Neural cell (in vitro differentiated cells): Measurements from ENCODE around the gene TNS4. TPM values are rescaled to one million over a fixed set of nuclear protein-coding genes. Genes with fewer than 3 reads are reported as not detected.

Experiments used
- H2AFZ ChIP-seq: fragments of 200-600, 300-800 bp; sonication (generic), shearing (Covaris generic); 2 replicates; pipeline ENCODE4 v1.6.0; 2014; ENCODE audit warnings: low read depth, mild to moderate bottlenecking, antibody characterized with exemption, low read length, moderate library complexity
- H3F3A ChIP-seq: fragments of 200-600 bp; shearing (Covaris generic); 2 replicates; pipeline ENCODE4 v1.6.1; 2016; ENCODE audit warnings: mild to moderate bottlenecking, moderate library complexity, mixed read lengths, antibody characterized with exemption, low read length; ENCODE audit not compliant: insufficient read depth, poor library complexity, severe bottlenecking
- H3K27ac ChIP-seq: fragments of 200-600, 300-800 bp; sonication (generic), shearing (Covaris generic); 2 replicates; pipeline ENCODE4 v1.5.1; 2014; ENCODE audit warnings: mild to moderate bottlenecking, low read length, moderate library complexity
- H3K27me3 ChIP-seq: fragments of 300-800, 200-600 bp; sonication (generic), shearing (Covaris generic); 2 replicates; pipeline ENCODE4 v1.6.0; 2014; ENCODE audit warnings: mild to moderate bottlenecking, low read depth, low read length, moderate library complexity; ENCODE audit not compliant: insufficient read depth
- H3K36me3 ChIP-seq: fragments of 300-800, 200-600 bp; sonication (generic), shearing (Covaris generic); 2 replicates; pipeline ENCODE4 v1.5.1; 2014; ENCODE audit warnings: mild to moderate bottlenecking, antibody characterized with exemption, low read length, moderate library complexity; ENCODE audit not compliant: insufficient read depth
- H3K4me2 ChIP-seq: fragments of 300-800, 200-600 bp; sonication (generic), shearing (Covaris generic); 2 replicates; pipeline ENCODE4 v1.6.0; 2014; ENCODE audit warnings: mild to moderate bottlenecking, low read length
- H3K4me3 ChIP-seq: fragments of 300-800, 200-600 bp; sonication (generic), shearing (Covaris generic); 2 replicates; pipeline ENCODE4 v1.5.1; 2014; ENCODE audit warnings: mild to moderate bottlenecking, low read length, moderate library complexity
- H3K79me2 ChIP-seq: fragments of 200-600 bp; shearing (Covaris generic); replicated peaks from 2 replicates; pipeline ENCODE4 v1.6.0; 2014; ENCODE audit warnings: mild to moderate bottlenecking, low read length, moderate library complexity; ENCODE audit not compliant: insufficient read depth
- H3K9ac ChIP-seq: fragments of 300-800, 200-600 bp; sonication (generic), shearing (Covaris generic); 2 replicates; pipeline ENCODE4 v1.6.1; 2016; ENCODE audit warnings: mild to moderate bottlenecking, low read length, mixed read lengths
- H3K9me2 ChIP-seq: fragments of 200-600 bp; shearing (Covaris generic); 2 replicates; pipeline ENCODE4 v1.6.1; 2016; ENCODE audit warnings: mild to moderate bottlenecking, low read length, mixed read lengths; ENCODE audit not compliant: insufficient read depth
- H3K9me3 ChIP-seq: fragments of 200-600, 300-800 bp; sonication (generic), shearing (Covaris generic); 2 replicates; pipeline ENCODE4 v1.6.1; 2016; ENCODE audit warnings: mild to moderate bottlenecking, mixed run types, low read length, moderate library complexity, mixed read lengths
- H4K20me1 ChIP-seq: fragments of 200-600 bp; shearing (Covaris generic); 2 replicates; pipeline ENCODE4 v1.6.1; 2016; ENCODE audit warnings: mild to moderate bottlenecking, mixed run types; ENCODE audit not compliant: insufficient read depth
- EP300 ChIP-seq: fragments of 450-650 bp; conservative IDR thresholded peaks from 2 replicates; pipeline ENCODE4 v1.6.1; 2014; ENCODE audit warnings: antibody characterized with exemption, mild to moderate bottlenecking, moderate library complexity; ENCODE audit not compliant: poor library complexity, severe bottlenecking
- EZH2 ChIP-seq: fragments of 200-600, 300-800 bp; shearing (Covaris generic), sonication (generic); IDR thresholded peaks from 2 replicates; pipeline ENCODE4 v1.6.1; 2014; ENCODE audit warnings: antibody characterized with exemption, low read length, borderline replicate concordance, mild to moderate bottlenecking; ENCODE audit not compliant: insufficient read depth, poor library complexity, severe bottlenecking
- MXI1 ChIP-seq: fragments of 450-650 bp; conservative IDR thresholded peaks from 2 replicates; pipeline ENCODE4 v1.6.1; 2014; ENCODE audit warnings: antibody characterized with exemption, mild to moderate bottlenecking; ENCODE audit not compliant: poor library complexity, severe bottlenecking
- POLR2AphosphoS5 ChIP-seq: IDR thresholded peaks from 2 replicates; pipeline ENCODE4 v1.6.1; 2012
- RAD21 ChIP-seq: fragments of 450-650 bp; conservative IDR thresholded peaks from 2 replicates; pipeline ENCODE4 v1.6.1; 2014; ENCODE audit warnings: antibody characterized with exemption, mild to moderate bottlenecking, moderate library complexity
- SMC3 ChIP-seq: fragments of 450-650 bp; conservative IDR thresholded peaks from 2 replicates; pipeline ENCODE4 v1.6.1; 2014; ENCODE audit warnings: antibody characterized with exemption, mild to moderate bottlenecking, moderate library complexity; ENCODE audit not compliant: poor library complexity
- TAF1 ChIP-seq: IDR thresholded peaks from 2 replicates; pipeline ENCODE4 v1.6.1; 2012; ENCODE audit warnings: low read depth
- polyA plus RNA-seq: library from polyadenylated mRNA; depleted of rRNA; stranded (reverse); fragments of >200 nt; gene quantifications from 2 replicates; pipeline ENCODE4 v1.2.3, GENCODE V29; 2014
- TF ChIP-seq, protein P1 (sequence below): IDR thresholded peaks from 2 replicates; pipeline ENCODE4 v1.6.1; 2012; ENCODE audit warnings: borderline replicate concordance
- TF ChIP-seq, protein P2 (sequence below): fragments of 450-650 bp; IDR thresholded peaks from 2 replicates; pipeline ENCODE4 v1.5.1; 2014; ENCODE audit warnings: antibody characterized with exemption, mild to moderate bottlenecking, moderate library complexity; ENCODE audit not compliant: poor library complexity, severe bottlenecking

TNS4 gene
- polyA plus RNA-seq, 1 donor from 2014 or later = not detected

DNA sequence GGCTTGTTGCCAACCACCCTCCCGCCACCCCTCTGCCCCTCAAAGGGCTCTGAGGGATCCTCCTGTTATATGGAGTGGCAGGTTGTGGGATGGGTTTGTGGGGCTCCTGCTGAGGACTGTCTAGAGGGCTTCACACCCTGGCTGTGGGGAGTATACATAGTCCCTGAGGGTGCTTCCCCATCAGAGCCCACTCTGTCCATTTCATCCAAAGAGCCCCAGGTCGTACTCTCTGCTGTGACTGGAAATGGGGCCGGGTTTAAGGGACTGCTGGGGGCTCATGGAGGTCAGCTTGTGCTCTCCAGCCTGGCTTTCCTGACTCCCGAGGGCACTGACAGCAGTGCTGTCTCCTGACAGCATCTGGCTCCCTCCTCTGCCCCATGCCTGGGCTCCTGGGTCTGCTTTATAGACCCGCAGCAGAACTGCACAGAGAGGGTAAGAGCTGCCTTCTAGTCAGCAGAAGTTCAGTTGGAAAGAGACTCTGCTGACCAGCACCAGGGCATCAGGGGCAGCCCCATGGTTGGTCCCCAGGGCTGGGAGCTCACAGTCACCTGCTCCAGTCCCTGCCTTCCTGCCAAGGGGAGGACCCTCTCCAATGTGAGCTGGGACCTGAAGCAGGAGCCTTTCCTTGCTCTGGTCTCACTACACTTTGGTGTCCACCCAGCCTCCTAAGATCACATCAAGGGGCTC is 17.8 kb upstream of the TNS4 start:
- no peak overlapping the region for H3K4me2 ChIP-seq
- H3K79me2 ChIP-seq = no peaks in the 10 kb centered on the region
- no peaks in the 10 kb centered on the region for H3K9me3 ChIP-seq
- H3K36me3 ChIP-seq = no peaks in the 10 kb centered on the region
- TF ChIP-seq, protein P1, sequence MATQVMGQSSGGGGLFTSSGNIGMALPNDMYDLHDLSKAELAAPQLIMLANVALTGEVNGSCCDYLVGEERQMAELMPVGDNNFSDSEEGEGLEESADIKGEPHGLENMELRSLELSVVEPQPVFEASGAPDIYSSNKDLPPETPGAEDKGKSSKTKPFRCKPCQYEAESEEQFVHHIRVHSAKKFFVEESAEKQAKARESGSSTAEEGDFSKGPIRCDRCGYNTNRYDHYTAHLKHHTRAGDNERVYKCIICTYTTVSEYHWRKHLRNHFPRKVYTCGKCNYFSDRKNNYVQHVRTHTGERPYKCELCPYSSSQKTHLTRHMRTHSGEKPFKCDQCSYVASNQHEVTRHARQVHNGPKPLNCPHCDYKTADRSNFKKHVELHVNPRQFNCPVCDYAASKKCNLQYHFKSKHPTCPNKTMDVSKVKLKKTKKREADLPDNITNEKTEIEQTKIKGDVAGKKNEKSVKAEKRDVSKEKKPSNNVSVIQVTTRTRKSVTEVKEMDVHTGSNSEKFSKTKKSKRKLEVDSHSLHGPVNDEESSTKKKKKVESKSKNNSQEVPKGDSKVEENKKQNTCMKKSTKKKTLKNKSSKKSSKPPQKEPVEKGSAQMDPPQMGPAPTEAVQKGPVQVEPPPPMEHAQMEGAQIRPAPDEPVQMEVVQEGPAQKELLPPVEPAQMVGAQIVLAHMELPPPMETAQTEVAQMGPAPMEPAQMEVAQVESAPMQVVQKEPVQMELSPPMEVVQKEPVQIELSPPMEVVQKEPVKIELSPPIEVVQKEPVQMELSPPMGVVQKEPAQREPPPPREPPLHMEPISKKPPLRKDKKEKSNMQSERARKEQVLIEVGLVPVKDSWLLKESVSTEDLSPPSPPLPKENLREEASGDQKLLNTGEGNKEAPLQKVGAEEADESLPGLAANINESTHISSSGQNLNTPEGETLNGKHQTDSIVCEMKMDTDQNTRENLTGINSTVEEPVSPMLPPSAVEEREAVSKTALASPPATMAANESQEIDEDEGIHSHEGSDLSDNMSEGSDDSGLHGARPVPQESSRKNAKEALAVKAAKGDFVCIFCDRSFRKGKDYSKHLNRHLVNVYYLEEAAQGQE = no peak
- no peak for TF ChIP-seq SMC3
- no peak for TF ChIP-seq POLR2AphosphoS5
- TF ChIP-seq RAD21 = no peak
- TF ChIP-seq EP300 = no peak
- H3K27me3 ChIP-seq = no peaks in the 10 kb centered on the region
- H3K9ac ChIP-seq = no peak overlapping the region
- no peaks in the 10 kb centered on the region for H3F3A ChIP-seq
- no peaks in the 10 kb centered on the region for H4K20me1 ChIP-seq
- no peak overlapping the region for H2AFZ ChIP-seq
- no peaks in the 10 kb centered on the region for H3K9me2 ChIP-seq
- H3K4me3 ChIP-seq = no peak overlapping the region
- H3K27ac ChIP-seq = no peak overlapping the region

DNA sequence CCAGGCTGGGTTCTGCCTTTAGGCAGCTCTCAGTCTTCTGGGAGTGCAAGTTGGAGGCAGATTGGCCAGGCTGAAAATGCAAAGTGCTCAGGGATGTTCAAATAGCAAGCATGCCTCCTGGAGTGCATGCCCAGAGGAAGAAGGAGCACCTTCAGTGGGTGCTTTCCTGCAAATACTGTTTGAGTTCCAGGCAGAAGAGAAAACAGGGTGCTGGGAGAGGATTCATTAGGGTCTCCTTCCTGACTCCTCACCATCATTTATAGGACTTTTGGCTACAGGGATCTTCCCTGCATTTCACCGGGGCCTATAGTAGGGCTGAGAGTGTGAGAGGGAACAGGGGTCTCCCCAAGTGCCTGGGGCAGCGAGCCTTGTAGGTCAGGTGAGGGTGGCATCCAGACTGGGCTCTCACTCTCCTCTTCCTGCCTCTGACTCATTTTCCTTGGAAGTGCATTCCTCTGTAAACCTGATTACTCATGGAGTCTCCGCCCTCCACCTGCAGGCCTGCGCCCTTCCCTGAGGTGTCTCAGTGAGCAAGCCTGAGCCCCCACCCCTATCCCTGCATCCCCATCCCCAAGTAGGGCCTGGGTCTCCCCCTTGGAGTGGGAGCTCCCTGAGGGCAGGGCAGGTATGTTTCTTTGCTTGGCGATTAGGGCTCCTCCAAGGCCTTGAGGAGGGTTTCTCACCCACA is 17.1 kb upstream of the TNS4 start:
- Histone ChIP-seq H3K9me3 (no peaks in the 10 kb centered on the region), H3K4me2 (no peak overlapping the region), H4K20me1 (no peaks in the 10 kb centered on the region)

More for the DNA sequence above, 17.1 kb upstream of the TNS4 start:
- Histone ChIP-seq H3F3A (no peaks in the 10 kb centered on the region), H3K79me2 (no peaks in the 10 kb centered on the region), H3K27me3 (no peaks in the 10 kb centered on the region), H3K9me2 (no peaks in the 10 kb centered on the region), H3K36me3 (no peaks in the 10 kb centered on the region), H3K27ac (no peak overlapping the region), H3K4me3 (no peak overlapping the region), H2AFZ (no peak overlapping the region), H3K9ac (no peak overlapping the region)
- TF ChIP-seq RAD21 (no peak), TAF1 (no peak), MXI1 (no peak), SMC3 (no peak), POLR2AphosphoS5 (no peak), EZH2 (no peak), EP300 (no peak)
- TF ChIP-seq, protein P1 = no peak
- TF ChIP-seq, protein P2, sequence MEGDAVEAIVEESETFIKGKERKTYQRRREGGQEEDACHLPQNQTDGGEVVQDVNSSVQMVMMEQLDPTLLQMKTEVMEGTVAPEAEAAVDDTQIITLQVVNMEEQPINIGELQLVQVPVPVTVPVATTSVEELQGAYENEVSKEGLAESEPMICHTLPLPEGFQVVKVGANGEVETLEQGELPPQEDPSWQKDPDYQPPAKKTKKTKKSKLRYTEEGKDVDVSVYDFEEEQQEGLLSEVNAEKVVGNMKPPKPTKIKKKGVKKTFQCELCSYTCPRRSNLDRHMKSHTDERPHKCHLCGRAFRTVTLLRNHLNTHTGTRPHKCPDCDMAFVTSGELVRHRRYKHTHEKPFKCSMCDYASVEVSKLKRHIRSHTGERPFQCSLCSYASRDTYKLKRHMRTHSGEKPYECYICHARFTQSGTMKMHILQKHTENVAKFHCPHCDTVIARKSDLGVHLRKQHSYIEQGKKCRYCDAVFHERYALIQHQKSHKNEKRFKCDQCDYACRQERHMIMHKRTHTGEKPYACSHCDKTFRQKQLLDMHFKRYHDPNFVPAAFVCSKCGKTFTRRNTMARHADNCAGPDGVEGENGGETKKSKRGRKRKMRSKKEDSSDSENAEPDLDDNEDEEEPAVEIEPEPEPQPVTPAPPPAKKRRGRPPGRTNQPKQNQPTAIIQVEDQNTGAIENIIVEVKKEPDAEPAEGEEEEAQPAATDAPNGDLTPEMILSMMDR = no peak
